Measurements from ENCODE around the gene SPDL1.

SPDL1 gene

DNA sequence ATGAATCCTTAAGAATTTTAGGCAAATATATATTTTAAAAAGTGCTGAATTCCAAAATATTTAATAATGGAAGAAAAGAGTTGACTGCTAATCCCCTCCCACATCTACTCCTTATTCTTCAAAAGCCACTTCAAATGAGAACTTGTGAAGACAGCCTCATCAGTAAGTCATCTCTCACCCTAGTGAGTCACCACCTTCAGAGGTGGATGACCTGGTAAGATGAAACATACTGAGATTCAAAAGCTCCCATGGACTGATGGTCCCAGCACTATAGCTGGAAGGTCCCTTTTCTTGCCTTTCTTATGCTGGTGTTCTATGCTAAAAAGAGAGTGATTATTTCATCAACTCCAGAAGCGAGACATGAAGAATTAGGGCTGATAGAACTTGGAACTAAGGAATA is 37.8 kb upstream of the SPDL1 start:
- TF ChIP-seq, protein P1, sequence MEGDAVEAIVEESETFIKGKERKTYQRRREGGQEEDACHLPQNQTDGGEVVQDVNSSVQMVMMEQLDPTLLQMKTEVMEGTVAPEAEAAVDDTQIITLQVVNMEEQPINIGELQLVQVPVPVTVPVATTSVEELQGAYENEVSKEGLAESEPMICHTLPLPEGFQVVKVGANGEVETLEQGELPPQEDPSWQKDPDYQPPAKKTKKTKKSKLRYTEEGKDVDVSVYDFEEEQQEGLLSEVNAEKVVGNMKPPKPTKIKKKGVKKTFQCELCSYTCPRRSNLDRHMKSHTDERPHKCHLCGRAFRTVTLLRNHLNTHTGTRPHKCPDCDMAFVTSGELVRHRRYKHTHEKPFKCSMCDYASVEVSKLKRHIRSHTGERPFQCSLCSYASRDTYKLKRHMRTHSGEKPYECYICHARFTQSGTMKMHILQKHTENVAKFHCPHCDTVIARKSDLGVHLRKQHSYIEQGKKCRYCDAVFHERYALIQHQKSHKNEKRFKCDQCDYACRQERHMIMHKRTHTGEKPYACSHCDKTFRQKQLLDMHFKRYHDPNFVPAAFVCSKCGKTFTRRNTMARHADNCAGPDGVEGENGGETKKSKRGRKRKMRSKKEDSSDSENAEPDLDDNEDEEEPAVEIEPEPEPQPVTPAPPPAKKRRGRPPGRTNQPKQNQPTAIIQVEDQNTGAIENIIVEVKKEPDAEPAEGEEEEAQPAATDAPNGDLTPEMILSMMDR (IDR thresholded peaks at IDR 0.05; ENCODE audit: insufficient read depth, low read depth, low read length, missing control alignments), result no peak
- DNase-seq (ENCODE audit: low read depth), result peak; percentile 74
- H3K4me3 ChIP-seq (ENCODE audit: low read length), result no peak overlapping the region

DNA sequence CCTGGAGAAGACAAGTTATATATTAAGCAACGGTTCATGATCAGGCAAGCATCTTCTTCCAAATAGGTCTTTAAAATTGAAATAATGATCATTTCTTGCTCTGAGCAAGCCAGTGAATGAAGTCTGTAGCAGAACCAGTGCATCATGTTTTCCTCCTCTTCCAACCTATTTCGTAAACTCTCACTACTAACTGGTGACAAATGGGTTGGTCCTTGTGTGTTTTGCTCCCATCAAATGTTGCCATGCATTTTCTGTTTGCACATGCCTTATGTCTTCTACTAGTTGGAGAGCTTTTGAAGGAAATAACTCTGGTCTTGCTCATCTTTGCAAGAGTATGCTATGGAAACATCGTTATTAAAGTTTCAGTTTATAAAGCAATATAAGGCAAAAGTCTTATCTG is 37.2 kb upstream of the SPDL1 start:
- H3K4me3 ChIP-seq (ENCODE audit: low read length), result no peak overlapping the region
- TF ChIP-seq, protein P1 (IDR thresholded peaks at IDR 0.05; ENCODE audit: insufficient read depth, low read depth, low read length, missing control alignments), result no peak
- DNase-seq (ENCODE audit: low read depth), result peak; percentile 18

DNA sequence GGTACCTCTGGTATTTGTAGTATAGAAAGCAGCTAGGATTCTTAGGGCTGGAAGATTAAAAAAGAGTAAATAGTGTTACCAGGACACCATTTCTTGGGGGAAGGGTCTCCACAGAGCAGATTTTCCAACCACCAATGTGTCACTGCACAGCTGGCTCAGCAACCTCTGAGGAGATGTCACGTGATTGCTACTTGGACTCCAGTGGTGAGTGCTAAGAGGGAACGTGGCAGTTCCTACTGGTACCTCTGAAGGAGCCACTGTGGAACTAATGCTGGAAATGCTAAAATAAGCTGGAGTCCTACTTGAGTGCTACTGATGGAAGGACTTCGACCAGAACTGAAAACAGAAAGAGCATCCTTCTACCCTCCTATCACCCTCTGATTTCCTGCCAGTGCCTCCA is 36.1 kb upstream of the SPDL1 start:
- no peak overlapping the region for H3K4me3 ChIP-seq (ENCODE audit: low read length)
- DNase-seq (ENCODE audit: low read depth), result peak; percentile 7
- TF ChIP-seq, protein P1 (IDR thresholded peaks at IDR 0.05; ENCODE audit: insufficient read depth, low read depth, low read length, missing control alignments), result no peak

DNA sequence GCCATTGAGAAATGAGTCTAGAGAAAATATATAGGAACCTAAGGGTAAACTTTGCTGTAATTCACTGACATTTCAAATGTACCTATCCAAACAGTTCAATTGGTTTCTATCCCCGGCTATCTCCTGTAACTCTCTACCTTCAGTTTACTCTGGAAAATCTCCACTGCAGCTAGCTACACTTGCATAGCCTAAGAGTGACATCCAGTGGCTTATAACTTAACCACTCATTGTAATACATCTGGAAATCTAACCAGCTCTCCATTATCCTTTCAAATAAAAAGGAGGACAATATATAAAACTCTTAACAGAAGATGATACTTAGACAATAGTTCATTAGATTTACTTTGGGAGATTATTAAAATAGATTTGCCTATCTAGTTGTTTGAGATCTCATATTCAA is 35.3 kb upstream of the SPDL1 start:
- DNase-seq (ENCODE audit: low read depth), result peak; percentile 60
- H3K4me3 ChIP-seq (ENCODE audit: low read length), result no peak overlapping the region
- TF ChIP-seq, protein P1 (IDR thresholded peaks at IDR 0.05; ENCODE audit: insufficient read depth, low read depth, low read length, missing control alignments), result peak; percentile 51

DNA sequence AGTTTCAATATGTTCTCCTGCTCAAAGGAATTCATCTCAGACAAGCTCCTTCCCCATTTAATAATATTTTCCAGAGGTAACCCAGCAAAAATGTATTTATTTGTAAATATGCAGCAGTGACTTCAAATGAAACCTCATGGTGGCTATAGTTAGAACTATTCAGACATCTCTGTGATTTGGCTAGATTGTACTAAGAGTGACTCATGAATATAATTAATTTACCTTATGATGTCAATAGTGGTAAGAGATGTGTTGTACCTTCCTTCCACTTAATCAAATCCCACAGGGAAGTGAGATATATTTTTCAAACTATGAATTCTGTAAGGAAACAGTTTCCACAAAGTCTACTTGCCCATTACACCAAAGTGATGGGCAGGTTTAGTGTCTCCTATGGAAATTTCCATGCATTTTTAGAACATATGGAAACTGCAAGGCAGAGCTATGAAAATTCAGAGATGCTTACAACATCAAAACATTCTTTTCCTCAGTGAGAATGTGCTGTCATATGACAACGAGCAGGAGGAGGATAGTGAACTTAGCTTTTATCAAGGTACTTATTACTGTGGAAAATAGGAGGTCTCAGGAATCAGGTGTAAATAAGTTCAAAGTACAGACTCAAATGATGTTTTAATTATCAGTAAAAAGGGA is 34.0 kb upstream of the SPDL1 start:
- no peak overlapping the region for H3K4me3 ChIP-seq (ENCODE audit: low read length)
- no peak for DNase-seq (ENCODE audit: low read depth)

DNA sequence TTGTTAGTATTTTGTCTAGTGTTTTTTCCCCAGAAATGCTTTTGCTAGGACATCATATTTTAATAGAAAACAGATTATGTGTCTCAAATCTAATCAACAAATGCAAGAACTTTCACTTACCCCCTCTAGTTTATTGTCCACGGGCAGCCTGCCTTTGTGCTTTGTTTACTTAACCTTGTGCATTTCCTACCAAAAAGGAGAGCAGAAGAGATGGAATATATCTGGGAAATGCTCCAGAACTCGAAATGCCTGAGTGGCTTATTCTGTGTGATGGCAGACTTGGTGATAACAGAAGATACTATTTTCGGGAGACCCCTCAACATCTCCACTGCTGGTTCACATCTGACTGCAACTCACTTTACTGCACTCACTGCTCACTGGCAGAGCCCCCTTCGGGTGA is 33.3 kb upstream of the SPDL1 start:
- TF ChIP-seq, protein P1 (IDR thresholded peaks at IDR 0.05; ENCODE audit: insufficient read depth, low read depth, low read length, missing control alignments), result no peak
- no peak overlapping the region for H3K4me3 ChIP-seq (ENCODE audit: low read length)

More for the DNA sequence above, 34.0 kb upstream of the SPDL1 start:
- TF ChIP-seq, protein P1 (IDR thresholded peaks at IDR 0.05; ENCODE audit: insufficient read depth, low read depth, low read length, missing control alignments), result no peak

DNA sequence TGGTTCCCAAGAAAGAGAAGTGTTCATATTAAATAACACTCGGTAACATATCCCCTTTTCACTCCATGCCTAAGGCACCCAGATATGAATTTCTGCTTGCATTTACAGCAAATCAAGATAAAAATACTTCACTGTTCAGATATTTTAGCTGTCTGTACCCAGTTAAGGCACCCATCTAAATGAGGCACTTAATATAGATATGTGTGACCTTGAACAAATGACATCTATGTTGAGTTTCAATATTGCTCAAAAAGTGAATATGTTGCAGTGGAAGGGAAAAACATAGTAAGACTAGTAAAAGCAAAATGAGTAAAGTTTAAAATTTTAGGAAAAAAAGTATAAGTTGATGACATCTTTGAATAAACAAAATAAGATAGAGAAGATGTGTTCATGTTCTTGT is 32.4 kb upstream of the SPDL1 start:
- no peak for DNase-seq (ENCODE audit: low read depth)
- H3K4me3 ChIP-seq (ENCODE audit: low read length), result no peak overlapping the region
- TF ChIP-seq, protein P1 (IDR thresholded peaks at IDR 0.05; ENCODE audit: insufficient read depth, low read depth, low read length, missing control alignments), result no peak

More for the DNA sequence above, 33.3 kb upstream of the SPDL1 start:
- no peak for DNase-seq (ENCODE audit: low read depth)
